HG03196 (cell line): ENCODE results near the gene UBA3.

Experiments
- ATAC-seq: cut with Tn5 transposase; IDR thresholded peaks from one replicate; pipeline ENCODE4 v1.9.1; 2021; ENCODE audit not compliant: unreplicated experiment

The UBA3 gene

DNA sequence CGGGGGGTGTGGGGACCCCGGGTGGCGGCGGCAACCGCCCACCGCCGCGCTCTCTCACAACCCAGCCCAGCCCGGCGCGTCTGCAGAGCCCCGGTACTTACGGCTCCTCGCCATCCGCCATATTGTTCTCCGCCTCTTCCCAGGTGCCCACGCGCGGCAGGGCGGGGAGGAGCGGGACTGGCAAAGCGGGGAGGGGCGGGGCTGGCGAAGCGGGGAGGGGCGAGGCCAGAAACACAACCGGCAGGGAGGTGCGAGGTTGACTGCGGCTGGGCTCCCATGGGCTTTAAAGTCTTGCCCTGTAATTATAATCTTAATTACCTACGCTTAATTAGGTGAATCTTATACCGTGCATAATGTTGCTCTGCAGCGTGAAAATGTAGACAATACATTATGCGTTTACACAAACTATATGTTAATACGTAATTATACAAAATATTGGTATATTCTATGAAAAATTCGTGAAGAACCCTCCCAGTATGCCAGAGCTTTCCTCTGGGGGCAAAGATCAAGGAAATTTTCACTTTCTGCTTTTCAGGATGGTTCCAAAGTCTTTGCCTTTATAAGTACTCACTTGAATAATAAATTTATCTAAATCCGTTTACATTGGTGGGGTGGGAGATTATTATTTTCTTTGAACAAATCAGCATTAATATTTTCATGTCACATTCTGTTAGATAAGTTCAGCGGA lies at the start of gene UBA3:
Gene UBA3, minus strand, starts transcription at position 133 of the 688 bp plus-strand sequence. Its CDS starts 12 bp downstream, at position 121.
- ATAC-seq, result peak; percentile 41

DNA sequence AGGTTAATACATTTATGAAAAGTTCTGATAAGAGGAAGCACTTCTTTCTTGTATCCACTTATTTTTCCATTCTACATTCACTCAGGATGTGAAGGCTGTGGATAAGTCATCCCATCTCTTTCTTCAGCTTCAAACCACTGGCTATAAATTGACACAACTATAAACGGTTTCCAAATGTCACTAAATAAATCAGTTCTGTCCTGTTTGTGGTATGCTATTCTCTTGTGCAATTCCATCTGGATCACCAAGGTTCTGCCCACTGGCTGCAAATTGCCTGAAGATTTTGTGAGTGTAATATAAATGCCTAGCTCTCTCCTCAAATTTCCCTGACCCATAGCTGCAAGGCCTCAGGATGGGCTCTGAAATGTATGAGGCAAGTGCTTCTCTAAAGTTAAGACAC lies 49.4 kb upstream of the UBA3 start:
- no peak for ATAC-seq

DNA sequence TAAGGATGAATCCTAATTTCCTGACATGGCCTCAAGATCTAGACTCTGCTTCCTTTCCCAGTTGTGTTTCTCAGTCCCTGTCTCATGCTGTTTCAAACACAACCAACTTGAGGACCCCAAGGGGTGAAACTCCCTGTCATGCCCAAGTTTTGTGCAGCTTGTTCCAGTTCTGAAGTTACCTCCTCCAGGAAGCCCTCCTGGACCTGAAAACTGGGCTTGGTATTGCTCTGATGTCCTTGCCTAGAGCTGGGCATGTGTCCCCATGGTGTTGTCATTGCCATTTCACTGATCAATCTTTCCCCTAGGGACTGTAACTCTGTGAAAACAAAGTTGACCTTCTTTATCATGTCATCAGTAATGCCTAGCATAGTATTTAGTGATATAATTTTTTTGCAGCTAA lies 48.3 kb upstream of the UBA3 start:
- no peak for ATAC-seq

DNA sequence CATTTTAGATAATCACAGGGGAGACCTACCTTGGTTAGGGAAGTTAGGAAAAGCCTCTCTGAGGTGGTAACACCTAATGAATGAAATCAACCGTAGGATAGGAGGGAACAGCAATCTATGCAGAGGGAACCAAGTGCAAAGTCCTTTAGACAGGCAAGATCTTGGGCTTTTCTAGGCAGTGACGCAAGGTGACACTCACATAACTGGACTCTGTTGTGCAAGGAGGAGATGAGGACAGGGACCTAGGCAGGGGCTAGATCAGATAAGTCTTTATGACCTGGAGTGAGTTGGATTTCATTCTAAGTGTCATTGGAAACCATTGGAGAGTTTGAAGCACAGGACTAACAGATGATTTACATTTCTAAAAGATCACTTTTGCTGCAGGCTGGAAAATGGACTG lies 46.8 kb upstream of the UBA3 start:
- no peak for ATAC-seq

DNA sequence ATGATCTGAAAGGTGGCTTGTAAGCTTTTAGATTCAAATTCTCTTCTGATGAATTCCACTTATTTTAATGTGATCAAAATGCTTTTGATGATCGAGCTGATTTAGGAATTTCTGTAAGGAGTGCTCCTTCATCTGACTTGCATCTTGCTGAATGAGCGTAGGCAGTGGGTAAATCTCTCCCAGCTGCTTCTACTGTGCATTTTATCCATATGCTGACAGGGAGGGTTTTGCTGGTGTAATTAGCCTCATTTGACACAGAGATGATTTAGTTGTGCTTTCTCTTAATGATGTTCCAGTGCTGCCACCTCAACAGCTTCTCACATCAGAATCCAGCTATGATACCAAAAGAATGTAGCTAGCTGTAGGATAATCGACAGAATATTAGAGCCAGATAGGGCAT lies 46.1 kb upstream of the UBA3 start:
- ATAC-seq, result no peak

DNA sequence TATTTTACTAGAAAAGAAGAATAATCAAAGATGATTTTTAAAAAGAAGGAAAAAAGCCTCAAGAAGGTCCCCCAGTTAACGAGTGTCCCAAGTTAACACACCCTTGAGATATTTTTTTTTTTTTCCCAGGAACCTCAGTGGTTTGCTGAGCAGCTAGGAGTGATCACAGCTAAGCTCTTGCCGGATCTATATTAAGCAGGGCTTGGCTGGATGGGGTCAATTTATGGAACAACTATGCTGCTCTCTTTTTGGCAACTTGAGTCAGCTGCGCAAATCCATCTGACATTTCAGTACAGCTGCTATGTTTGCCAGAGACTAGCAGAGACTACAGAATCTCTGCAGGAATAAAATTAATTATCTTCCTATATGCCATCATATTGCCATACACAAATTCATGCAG lies 42.2 kb upstream of the UBA3 start, which contains the start of gene LMOD3:
Gene LMOD3, minus strand, starts transcription at position 193 of the 400 bp plus-strand sequence. CDS start 209 bp downstream, outside the sequence.
- no peak for ATAC-seq

DNA sequence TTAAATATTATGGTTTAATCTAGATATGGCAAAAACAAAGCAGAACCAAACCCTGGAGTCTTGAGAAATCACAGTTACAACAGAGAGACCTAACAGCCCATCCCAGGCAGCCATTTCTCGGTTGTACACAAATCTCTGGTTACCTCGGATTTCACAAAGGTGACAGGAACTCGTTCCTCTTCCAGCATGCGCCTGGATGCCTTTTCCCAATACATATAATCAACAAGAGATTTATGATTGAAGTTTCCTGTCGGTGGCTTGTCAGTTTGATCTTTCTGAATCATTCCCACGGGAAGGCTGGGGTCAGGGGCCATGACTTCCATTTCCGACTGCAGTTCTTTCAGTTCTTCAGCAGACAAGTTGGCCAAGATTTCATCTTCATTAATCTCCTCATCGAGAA lies 41.8 kb upstream of the UBA3 start:
- ATAC-seq, result no peak

DNA sequence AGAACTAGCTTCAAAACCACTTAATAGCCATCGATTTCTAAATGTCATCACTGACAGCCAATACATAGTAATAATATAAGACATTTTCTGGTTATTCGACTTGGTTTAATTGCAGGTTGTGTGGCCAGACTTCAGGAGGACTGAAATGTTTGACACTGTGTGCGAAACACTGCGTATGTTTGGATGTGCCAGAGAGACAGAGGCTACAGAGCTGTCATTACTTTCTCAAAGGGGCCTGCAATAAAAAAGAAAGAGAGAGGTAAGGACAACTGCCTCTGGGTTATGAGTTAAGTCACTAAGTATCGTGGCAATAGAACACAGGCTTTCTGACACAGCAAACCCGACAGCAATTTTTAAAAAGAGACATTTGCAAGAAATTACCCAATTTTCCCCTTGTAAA lies 41.3 kb upstream of the UBA3 start:
- ATAC-seq, result no peak

DNA sequence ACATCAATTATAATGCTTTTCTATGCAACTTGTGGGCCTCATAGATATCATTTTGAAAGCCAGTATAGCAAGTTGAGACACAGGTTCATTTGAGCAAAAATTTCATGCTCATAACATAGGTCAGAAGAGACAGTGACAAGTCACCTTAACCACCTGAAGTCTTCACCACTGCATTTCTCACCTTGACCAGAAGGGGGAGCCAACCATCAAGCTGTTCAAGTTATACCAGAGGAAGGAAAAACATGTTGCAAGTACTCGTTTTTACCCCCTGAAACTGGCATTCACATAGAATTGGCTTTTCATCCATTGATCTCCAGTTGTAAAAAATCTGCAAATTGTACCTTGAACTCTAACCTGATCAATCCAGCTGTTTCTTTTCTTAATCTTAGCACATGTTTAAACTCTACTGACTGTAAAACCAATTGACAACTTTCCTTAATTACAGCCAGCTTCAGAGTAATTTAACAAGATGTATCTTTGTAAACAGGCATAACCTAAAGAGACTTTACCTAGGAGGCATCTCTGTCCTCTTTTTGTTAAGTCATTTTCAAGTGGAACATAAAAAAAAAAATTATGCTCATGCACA lies 40.8 kb upstream of the UBA3 start:
- ATAC-seq, result peak; percentile 77

DNA sequence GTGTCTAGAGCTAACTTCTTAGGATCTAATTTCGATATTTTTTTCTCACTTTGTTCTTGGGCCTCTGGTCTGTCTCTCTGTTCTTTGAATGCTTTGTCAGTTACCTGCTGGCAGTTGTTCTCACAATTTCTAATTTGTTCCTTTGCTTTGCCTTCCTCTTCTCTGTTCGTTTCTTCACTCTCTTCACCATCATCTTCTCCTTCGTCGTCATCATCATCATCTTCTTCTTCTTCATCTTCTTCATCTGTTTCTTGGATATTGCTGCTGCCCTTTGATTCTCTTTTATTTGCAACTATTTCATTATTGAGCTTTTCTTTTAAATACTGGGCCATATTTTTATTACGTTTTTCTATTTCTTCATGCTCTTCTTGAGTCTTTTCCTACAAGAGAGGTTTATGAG lies 39.5 kb upstream of the UBA3 start:
- ATAC-seq, result no peak

DNA sequence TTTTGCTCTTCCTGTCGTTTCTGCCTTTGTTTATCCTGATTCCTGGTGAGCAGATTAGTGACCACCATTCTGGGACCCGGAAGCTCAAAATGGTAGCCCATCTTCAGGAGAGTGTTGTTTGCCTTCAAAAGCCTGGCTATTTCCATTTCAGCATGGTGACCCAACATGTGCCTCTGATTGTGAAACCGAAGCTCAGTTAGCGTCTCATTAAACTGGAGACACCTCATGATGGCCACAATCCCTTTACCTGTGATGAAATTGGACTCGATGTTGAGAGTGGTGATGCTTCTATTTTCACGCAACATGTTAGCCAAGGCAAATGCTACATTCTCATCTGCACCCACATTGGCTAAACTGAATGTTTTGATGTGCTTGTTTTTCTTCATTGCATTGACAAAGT lies 39.0 kb upstream of the UBA3 start:
- ATAC-seq, result no peak

DNA sequence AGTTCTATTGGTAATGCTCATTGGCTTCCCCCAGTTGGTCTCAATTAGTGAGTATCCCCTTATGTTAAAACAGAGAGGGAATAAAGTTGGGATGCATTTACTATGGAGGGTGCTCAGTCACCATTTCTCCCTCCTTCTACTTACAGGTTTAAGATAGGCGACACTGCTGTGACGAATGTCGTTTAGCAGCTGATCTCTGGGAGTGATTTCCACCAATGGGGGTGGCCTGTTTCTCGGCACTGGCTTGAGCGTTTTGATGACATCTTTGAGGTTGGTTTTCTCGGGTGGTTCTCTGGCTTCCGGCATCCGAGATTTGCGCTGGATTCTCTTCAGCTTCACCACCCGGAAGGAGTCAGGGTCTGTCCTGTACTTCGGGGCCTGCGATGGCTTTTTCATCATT lies 38.4 kb upstream of the UBA3 start:
- no peak for ATAC-seq

DNA sequence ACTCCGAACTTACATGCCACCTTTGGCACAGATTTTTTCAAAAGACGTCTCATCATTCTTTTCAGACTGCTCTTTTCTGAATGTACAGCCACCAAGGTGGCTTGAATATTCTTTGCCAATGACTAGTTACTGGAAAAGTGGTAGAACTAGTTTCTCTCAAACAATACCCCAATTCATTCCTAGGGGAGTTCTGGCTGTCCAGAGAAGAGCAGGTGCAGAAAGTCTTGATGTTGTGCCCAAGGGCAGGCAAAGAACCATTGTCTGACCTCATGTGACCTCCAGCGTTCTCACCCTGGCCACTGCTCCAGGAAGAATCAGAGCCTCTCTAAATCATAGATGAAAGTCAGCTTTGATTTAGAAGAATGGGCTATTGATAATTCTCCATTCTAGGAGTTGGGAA lies 36.7 kb upstream of the UBA3 start:
- no peak for ATAC-seq

DNA sequence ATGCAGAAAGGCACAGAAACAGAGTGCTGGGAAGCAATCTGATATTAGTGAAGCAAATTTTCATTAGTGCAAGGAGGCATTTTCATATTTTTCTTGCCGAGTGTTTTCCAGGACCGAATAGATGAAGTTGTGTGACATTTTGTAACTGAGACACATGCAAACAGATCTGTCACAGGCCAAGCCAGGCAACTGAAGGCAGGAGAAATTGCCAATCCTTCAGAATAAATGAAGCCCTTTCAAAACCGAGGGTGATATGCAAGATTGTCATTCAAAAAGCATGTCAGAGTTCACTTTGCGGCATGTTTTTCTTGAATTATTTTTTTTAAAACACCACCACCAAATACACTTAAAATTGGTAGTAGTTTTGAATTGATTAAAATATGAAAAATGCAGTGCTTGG lies 36.0 kb upstream of the UBA3 start:
- ATAC-seq, result no peak

DNA sequence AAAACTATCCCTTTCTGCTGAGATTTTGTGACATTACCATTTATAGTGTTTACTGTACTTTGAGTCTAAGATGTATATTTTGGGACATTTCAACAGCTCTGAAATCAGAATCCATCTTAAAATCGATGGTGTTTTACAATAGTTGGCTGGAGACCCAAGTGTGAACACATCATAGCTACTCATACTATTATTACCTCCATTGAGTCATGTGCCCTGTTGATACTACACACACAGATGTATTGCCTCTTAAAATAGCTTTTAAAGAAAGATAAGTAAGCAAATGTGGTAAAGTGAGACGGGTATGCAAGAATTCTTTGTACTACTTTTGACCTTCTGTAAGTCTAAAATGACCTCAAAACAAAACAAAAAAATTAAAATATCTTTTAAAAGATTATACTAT lies 35.6 kb upstream of the UBA3 start:
- no peak for ATAC-seq

DNA sequence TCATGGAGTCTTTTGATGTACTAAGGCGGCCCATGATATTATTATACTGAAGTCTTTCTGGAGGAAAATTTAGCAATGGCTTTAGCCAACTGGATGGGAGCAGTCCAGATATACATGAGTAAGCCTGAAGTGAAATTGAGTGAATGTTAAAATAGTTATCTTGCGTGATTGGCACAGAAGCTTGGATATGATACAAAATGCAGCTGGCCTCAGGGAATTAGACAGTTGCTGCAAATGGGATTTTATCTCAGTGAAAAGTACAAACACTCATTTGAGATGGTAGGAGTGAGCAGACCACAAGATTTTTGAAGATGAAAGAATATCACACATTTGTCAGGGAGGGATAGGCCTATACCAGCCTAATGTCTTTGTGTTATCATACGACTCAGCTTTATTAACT lies 33.4 kb upstream of the UBA3 start:
- ATAC-seq, result no peak

DNA sequence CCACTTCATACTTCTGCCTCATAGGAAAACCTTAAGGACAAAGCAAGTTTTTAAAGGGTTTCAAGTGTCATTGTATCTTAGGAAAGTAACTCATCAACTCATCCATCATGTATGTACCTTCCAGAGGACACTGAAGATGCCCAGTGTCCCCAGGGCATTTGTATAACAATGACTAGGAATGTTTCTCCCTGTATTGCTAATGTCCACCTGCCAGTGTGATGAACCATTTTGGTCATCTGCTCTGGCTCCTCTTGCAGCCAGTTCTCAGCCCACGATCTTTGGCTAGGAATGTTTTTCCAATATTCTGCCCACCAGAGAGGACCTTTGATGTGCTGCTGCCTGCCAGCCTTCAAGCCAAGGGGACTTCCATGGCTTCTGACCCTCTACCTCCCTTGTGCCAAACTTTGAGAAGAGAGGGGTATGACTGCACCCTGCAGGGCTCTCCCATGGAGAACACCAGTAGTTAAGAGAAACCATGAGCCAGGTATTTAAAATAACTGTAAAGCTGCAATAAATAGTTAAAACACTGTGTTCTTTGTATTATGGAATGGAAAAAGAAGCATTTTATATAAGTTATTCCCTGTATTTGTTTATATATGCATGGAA lies 30.9 kb upstream of the UBA3 start:
- no peak for ATAC-seq

DNA sequence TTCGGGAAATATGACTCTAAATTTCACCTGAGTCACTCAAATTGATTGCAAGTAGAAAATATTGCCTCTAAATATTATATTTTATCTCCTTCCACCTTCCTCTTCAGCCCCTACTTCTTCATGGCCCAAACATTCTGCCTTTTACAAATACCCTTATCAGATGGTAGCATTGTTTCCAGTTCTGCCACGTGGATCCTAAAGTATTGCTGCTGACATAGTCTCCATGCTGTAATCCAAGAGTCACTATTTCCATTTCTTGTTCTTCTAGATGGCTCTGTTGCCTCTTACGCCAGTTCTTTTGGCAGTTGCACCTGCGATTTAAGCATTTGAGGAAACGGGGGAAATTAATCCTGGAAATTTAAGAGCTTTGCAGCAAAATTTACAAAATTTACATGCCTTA lies 28.6 kb upstream of the UBA3 start:
- no peak for ATAC-seq

DNA sequence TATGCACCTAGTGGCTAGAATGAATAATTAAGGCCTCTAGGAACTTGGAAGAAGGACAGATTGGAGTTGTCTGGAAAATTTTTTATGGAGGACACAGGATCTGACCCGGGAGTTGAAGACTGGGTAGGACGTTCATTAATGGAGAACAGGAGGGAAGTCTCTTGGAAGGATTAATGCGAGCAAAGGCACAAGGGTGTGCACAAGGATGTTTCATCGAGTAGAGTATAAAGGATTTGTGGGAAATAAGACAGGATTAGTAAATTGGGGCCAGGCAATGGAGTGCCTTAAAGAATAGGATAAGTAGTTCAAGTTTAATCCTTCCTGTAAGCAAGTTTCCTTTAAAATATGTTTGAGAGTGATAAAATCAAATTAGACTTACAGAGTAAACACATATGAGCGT lies 27.7 kb upstream of the UBA3 start:
- ATAC-seq, result no peak

DNA sequence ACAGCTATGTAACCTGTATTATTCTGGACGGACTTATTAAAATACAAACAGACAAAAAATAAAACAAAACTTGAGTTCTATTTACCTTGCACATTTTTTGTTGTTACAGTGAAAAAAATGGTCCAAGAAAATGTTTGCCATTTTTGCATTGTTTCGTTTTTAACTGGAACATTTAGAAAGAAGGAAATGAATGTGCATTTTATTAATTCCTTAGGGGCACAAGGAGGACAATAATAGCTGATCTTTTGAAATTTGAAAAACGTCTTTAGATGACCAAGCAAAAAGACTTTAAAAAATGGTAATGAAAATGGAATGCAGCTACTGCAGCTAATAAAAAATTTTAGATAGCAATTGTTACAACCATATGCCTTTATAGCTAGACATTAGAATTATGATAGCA lies 25.2 kb upstream of the UBA3 start:
- no peak for ATAC-seq

DNA sequence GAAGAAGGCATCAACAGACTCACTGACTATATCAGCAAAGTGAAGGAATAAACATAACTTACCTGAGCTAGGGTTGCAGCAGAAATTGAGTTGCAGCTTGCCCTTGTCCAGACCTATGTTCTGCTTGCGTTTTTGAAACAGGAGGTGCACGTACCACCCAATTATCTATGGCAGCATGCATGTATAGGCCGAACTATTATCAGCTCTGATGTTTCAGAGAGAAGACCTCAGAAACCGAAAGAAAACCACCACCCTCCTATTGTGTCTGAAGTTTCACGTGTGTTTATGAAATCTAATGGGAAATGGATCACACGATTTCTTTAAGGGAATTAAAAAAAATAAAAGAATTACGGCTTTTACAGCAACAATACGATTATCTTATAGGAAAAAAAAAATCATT lies 24.4 kb upstream of the UBA3 start:
- ATAC-seq, result no peak

DNA sequence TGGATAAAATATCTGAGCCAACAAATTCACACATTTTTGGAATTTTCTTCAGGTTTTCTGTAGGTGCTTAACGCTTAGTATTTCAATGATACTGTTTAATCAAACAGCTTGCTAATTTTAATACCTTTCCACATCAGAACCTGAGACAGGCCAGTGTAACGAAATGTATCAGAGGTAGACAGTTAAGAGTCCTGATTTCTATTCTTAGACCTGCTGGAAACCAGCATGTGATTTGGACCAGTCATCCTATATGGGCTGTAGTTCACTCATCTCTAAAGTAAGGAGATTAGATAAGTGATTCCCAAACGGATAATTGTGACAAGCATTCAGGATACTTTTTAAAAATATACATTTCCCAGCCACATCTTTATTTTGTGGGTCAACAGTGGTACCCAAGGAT lies 23.0 kb upstream of the UBA3 start:
- ATAC-seq, result no peak

DNA sequence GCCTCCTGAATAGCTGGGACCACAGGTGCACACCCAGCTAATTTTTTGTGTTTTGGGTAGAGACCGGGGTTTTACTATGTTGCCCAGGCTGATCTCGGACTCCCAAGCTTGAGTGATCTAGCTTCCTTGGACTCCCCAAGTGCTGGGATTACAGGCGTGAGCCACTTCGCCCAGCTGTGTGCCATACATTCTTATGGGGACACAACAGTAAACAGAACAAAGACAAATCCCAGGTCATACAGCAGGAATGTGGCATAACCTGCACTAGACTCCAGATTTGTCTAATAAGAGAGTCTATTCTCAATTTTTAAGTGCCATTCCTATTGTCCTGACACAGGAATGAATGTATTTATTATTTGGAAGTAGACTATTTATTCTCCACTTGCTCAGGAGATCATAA lies 22.2 kb upstream of the UBA3 start:
- ATAC-seq, result no peak
